Measurements from ENCODE around the gene DCC.

DCC gene

DNA sequence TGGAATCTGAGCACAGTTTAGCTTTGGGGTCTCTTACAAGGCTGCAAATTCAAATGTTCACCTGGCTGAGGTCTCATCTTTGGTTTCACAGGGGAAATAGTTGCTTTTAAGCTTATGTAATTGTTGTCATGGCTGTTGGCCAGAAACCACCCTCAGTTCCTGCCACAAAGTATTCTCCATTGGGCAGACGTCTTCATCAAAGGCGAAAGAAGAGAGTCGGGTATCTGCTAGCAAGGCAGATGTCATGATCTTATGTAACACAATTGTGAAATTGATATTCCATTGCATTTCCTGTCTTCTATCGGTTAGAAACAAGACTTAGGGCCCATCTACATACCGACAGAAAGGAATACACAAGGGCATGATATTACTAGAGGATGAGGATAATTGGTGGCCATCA, 1068.3 kb downstream of the DCC start:
- no peak overlapping the region for H3K27ac ChIP-seq (ENCODE audit: low read depth, low read length)
- no peak for TF ChIP-seq CTCF (IDR thresholded peaks at IDR 0.05; ENCODE audit: low read depth, low read length, poor library complexity, severe bottlenecking)

GRCh38 chr18:53411511-53411910, 1071.5 kb downstream of the DCC start:
- no peaks in the 10 kb centered on the region for H3K27me3 ChIP-seq (ENCODE audit: control insufficient read depth, low read length)
- H3K9me3 ChIP-seq (ENCODE audit: control insufficient read depth, insufficient read depth, low read length): no peaks in the 10 kb centered on the region
- H3K4me2 ChIP-seq (ENCODE audit: low read length): no peak overlapping the region
- no peaks in the 10 kb centered on the region for H3K79me2 ChIP-seq (ENCODE audit: control insufficient read depth, low read length)
- H3K4me1 ChIP-seq (ENCODE audit: control insufficient read depth, low read length): no peaks in the 10 kb centered on the region
- H3K9me2 ChIP-seq (replicated peaks; ENCODE audit: control insufficient read depth, low read length): no peaks in the 10 kb centered on the region
- TF ChIP-seq EZH2phosphoT487 (IDR thresholded peaks at IDR 0.05; ENCODE audit: borderline replicate concordance, low read length) (no peak), CTCF (IDR thresholded peaks at IDR 0.05; ENCODE audit: low read depth, low read length, poor library complexity, severe bottlenecking) (no peak)
- H3F3A ChIP-seq (ENCODE audit: control insufficient read depth, insufficient read depth): no peaks in the 10 kb centered on the region
- no peak overlapping the region for H3K27ac ChIP-seq (ENCODE audit: low read depth, low read length)
- H4K20me1 ChIP-seq (ENCODE audit: control insufficient read depth, insufficient read depth, low read depth, low read length): no peaks in the 10 kb centered on the region
- H3K36me3 ChIP-seq (ENCODE audit: control insufficient read depth, low read length): no peaks in the 10 kb centered on the region
- H3K4me3 ChIP-seq (ENCODE audit: low read length): no peak overlapping the region

More for the DNA sequence above, 1068.3 kb downstream of the DCC start:
- Histone ChIP-seq H3K9me2 (replicated peaks; ENCODE audit: control insufficient read depth, low read length) (no peaks in the 10 kb centered on the region), H3K36me3 (ENCODE audit: control insufficient read depth, low read length) (no peaks in the 10 kb centered on the region), H3K4me3 (ENCODE audit: low read length) (no peak overlapping the region), H4K20me1 (ENCODE audit: control insufficient read depth, insufficient read depth, low read depth, low read length) (no peaks in the 10 kb centered on the region), H3K9me3 (ENCODE audit: control insufficient read depth, insufficient read depth, low read length) (no peaks in the 10 kb centered on the region), H3F3A (ENCODE audit: control insufficient read depth, insufficient read depth) (no peaks in the 10 kb centered on the region), H3K4me1 (ENCODE audit: control insufficient read depth, low read length) (no peaks in the 10 kb centered on the region), H3K79me2 (ENCODE audit: control insufficient read depth, low read length) (no peaks in the 10 kb centered on the region), H3K27me3 (ENCODE audit: control insufficient read depth, low read length) (no peaks in the 10 kb centered on the region), H3K4me2 (ENCODE audit: low read length) (no peak overlapping the region)

- Histone ChIP-seq H3K4me1 (ENCODE audit: control insufficient read depth, low read length) (no peaks in the 10 kb centered on the region), H3K4me2 (ENCODE audit: low read length) (no peak overlapping the region), H3K27ac (ENCODE audit: low read depth, low read length) (no peak overlapping the region), H3K79me2 (ENCODE audit: control insufficient read depth, low read length) (no peaks in the 10 kb centered on the region), H3K9me2 (replicated peaks; ENCODE audit: control insufficient read depth, low read length) (no peaks in the 10 kb centered on the region), H4K20me1 (ENCODE audit: control insufficient read depth, insufficient read depth, low read depth, low read length) (no peaks in the 10 kb centered on the region), H3K4me3 (ENCODE audit: low read length) (no peak overlapping the region), H3K36me3 (ENCODE audit: control insufficient read depth, low read length) (no peaks in the 10 kb centered on the region), H3K9me3 (ENCODE audit: control insufficient read depth, insufficient read depth, low read length) (no peaks in the 10 kb centered on the region), H3F3A (ENCODE audit: control insufficient read depth, insufficient read depth) (no peaks in the 10 kb centered on the region), H3K27me3 (ENCODE audit: control insufficient read depth, low read length) (no peaks in the 10 kb centered on the region; the same call in 1 of the 2 replicates)
- TF ChIP-seq EZH2phosphoT487 (IDR thresholded peaks at IDR 0.05; ENCODE audit: borderline replicate concordance, low read length) (no peak), CTCF (IDR thresholded peaks at IDR 0.05; ENCODE audit: low read depth, low read length, poor library complexity, severe bottlenecking) (no peak)
Measured at GRCh38 chr18:53417003-53417402, 1077.0 kb downstream of the DCC start.

GRCh38 chr18:53421869-53422268, 1081.9 kb downstream of the DCC start:
- Histone ChIP-seq H3K27me3 (ENCODE audit: control insufficient read depth, low read length) (no peaks in the 10 kb centered on the region; the same call in 1 of the 2 replicates), H3K27ac (ENCODE audit: low read depth, low read length) (no peak overlapping the region)

More at GRCh38 chr18:53421869-53422268, 1081.9 kb downstream of the DCC start:
- no peak overlapping the region for H3K4me2 ChIP-seq (ENCODE audit: low read length)
- no peaks in the 10 kb centered on the region for H3K36me3 ChIP-seq (ENCODE audit: control insufficient read depth, low read length)
- no peaks in the 10 kb centered on the region for H3K9me2 ChIP-seq (replicated peaks; ENCODE audit: control insufficient read depth, low read length)
- no peak for TF ChIP-seq EZH2phosphoT487 (IDR thresholded peaks at IDR 0.05; ENCODE audit: borderline replicate concordance, low read length)
- TF ChIP-seq CTCF (IDR thresholded peaks at IDR 0.05; ENCODE audit: low read depth, low read length, poor library complexity, severe bottlenecking): no peak
- H3K79me2 ChIP-seq (ENCODE audit: control insufficient read depth, low read length): no peaks in the 10 kb centered on the region
- H3K4me1 ChIP-seq (ENCODE audit: control insufficient read depth, low read length): no peaks in the 10 kb centered on the region
- no peaks in the 10 kb centered on the region for H3F3A ChIP-seq (ENCODE audit: control insufficient read depth, insufficient read depth)
- no peaks in the 10 kb centered on the region for H3K9me3 ChIP-seq (ENCODE audit: control insufficient read depth, insufficient read depth, low read length)
- no peaks in the 10 kb centered on the region for H4K20me1 ChIP-seq (ENCODE audit: control insufficient read depth, insufficient read depth, low read depth, low read length)
- H3K4me3 ChIP-seq (ENCODE audit: low read length): no peak overlapping the region
